Activated CD8-positive, alpha-beta memory T cell treated with anti-CD3 and anti-CD28 coated beads for 24 hours (primary cell): Measurements from ENCODE around the gene CMPK2.

ENCODE experiments used
- DNase-seq: peaks from one replicate; pipeline ENCODE4 v3.0.0-alpha.2; 2020

CMPK2 gene

GRCh38 chr2:6841537-6842287, 24.0 kb downstream of the CMPK2 start:
- DNase-seq: no peak

DNA sequence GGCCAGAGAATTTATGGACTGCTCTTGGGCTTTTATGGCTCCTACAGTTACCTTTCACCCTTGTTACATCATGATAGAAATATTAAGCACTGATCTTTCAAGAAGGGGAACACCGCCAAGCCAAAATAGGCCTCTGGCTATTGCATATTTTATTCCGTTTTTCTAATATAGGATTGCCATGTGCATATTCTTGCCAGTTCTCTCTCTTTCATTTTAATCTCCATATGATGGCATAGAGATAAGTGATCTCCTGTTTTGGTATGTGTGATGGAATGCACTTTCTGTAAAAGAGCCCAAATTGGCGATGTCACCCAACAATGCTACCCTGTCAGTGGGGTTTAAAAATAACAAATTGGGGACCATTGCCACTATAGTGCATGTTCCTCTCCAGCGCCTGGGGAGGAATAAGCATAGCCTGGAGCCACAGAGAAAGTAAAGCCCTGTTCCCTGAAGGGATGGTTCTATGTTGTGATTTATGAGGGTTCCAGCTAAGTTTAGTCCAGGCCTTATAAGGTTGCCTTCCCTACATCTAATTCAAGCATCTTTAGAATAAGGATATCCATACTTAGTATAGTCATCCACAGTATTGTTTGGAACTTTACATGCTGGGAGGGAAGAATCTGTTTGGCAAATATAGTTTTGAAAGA, 26.9 kb downstream of the CMPK2 start:
- DNase-seq: no peak

- no peak for DNase-seq
Measured at GRCh38 chr2:6835467-6835866, 30.2 kb downstream of the CMPK2 start.

DNA sequence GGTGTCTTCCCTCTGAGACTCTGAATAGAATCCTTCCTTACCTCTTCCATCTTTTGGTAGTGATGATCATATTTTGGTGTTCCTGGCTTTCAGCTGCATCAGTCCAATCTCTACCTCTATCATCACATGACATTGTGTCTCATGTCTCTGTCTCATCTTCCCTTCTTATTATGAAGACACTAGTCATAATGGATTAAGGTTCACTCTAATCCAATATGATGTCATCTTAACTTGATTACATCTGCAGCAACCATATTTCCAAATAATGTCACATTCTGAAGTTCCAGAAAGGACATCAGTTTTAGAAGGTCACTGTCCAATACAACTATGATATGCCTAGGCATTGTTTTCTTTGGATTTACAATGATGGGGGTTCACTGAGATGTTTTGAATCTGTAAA, 31.5 kb downstream of the CMPK2 start:
- no peak for DNase-seq

DNA sequence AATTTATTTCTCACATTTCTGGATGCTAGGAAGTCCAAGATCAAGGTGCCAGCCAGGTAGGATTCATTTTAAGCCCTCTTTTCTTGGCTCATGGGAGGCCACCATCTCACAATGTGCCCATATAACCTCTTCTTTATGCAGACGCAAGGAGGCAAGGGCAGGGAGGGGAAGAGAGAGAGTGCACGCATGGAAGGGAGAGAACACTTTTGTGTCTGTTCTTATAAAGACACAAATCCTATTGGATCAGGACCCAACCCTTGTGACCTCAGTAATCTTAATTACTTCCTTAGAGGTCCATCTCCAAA, 32.5 kb downstream of the CMPK2 start:
- DNase-seq: no peak

- DNase-seq: no peak
Measured at GRCh38 chr2:6832596-6833299, 33.0 kb downstream of the CMPK2 start.

- no peak for DNase-seq
Measured at GRCh38 chr2:6831229-6831628, 34.5 kb downstream of the CMPK2 start.

DNA sequence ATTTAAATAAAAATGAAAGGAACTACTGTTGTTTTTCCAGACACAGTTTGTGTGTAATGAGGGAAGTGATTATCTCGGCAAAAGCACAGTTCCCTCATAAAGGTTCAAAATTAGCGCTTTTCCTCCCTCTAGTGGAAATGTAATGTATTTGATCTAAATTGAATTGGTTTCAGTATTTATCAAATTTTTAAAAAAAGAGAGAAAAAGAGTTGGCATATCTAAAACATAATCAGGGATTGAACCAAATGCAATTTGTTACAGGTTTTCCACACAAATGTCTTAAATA, 37.5 kb downstream of the CMPK2 start:
- DNase-seq: no peak

- no peak for DNase-seq
Measured at GRCh38 chr2:6827566-6828298, 38.0 kb downstream of the CMPK2 start.

DNA sequence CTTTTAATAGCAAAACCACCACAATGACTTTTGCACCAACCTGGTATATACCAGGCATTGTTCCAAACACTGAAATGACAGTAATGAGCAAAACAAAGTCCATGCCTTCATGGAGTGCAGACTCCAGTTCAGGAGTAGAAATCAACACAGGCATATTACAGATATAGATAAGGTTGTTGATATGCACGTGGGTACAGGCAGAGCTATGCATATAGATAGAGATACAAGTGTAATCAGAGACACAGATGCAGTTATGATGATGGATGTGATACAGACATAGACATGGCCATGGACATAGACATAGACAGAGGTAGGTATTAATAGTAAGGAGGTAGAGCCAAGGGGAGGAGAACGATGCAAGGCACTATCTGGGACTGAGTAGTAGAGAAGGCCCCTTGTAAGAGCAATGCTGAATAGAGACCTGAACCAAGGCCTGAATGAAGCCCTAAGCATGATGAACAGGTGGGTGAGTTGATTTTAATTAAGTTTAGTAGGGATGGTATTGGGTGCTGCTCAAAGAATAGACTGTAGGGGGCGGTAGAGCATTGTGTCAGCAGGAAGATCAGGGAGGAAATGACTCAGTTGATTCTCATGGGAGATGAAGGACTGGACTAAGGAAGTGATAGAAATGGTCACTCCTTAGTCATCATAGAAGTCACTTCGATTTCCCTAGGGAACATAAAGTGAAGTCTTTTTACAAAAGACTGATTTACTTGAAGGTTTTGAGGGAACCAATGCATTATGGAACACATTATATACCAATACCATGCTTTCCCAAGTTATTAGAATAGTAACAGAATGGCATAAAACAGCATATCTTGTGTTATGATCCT, 39.4 kb downstream of the CMPK2 start:
- peak; percentile 78 for DNase-seq

- DNase-seq: no peak
Measured at GRCh38 chr2:6824962-6825361, 40.7 kb downstream of the CMPK2 start.

DNA sequence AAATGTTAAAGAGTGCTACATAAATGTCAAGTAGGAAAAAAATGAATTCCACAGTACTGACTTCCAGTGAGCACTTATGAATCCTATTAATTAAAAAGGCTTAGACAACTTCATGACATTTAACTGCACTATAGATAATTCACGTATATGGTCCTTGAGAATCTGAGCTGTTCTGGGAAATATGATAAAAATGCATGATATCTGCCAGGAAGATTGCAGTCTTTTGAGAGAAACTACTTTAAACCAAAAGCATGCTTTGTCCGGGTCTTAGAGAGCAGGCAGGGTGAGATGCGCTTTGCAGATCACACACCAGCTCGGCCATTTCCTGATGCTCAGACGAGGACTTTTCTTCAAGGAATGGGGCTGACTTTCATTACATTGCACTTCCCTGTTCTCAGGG, 42.6 kb downstream of the CMPK2 start:
- no peak for DNase-seq

DNA sequence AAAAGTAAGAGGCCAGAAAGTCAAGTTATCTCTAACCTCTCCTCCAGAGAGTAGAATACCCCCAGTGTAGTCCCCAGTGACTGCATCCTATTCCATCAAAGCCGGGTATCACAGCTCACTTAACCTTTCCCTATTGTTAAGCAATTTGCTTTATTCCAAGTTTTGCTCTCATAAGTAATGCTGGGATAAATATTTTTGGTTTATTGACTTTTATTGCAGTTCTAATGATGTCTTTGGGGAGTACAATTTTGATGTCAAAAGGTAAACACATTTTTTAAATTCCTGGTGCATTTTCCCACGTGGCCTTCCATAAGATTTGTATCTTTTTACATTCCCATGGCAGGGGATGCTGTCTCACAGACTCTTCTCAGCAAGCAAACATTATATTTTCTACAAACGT, 43.3 kb downstream of the CMPK2 start:
- DNase-seq: no peak

DNA sequence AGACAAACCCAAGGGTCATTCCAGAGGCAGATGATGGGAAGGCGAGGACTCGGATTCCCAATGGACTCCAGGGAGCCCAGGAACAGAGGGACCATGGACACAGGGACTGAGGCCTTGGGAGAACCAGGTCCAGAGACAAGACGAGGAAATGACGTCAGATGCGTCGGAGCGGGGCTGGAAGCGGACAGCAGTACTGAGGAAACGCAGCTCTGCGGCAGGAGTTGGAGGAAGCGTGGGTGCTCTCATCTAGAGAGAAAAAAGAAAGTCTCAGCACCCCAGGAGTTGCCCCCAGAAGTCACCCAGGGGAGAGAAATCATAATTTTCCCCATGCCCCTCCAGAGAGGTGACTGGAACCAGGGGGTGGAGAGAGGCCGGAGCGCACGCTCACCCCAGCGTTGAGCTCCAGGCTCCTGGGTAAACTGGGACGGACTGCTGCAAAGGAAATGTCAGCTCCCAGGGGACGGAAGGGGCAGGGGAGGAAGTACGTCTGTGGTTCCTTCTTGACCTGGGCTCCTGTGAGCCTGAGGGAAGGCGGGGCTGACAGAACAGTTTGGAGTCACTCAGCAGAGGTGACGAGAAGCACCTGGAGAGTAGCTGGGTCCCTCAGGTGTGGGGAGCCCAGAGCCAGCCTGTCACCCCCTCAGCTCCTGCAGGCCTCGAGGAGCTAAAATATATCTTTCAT, 44.7 kb downstream of the CMPK2 start:
- DNase-seq: no peak

GRCh38 chr2:6820236-6820635, 45.5 kb downstream of the CMPK2 start:
- no peak for DNase-seq

- no peak for DNase-seq
Measured at GRCh38 chr2:6819668-6820067, 46.0 kb downstream of the CMPK2 start.

GRCh38 chr2:6818012-6818411, 47.7 kb downstream of the CMPK2 start:
- no peak for DNase-seq

DNA sequence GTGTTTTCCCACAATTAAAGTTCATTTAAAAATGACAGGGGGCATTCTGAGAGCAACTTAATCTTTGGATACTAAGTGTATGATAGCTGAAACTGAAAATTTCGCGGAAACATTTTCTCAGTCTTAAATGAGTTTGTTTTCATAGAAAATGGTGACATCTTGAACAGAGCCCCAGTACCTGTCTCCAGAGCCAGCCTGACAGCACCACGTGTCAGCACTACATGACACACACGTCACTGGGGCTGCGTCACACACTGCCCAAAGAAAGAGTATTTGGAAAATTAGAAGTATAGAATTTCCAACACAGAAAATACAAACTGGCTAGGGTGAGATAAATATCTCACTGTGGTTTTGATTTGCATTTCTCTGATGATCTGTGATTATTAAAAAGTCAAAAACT, 50.8 kb downstream of the CMPK2 start:
- DNase-seq: no peak

DNA sequence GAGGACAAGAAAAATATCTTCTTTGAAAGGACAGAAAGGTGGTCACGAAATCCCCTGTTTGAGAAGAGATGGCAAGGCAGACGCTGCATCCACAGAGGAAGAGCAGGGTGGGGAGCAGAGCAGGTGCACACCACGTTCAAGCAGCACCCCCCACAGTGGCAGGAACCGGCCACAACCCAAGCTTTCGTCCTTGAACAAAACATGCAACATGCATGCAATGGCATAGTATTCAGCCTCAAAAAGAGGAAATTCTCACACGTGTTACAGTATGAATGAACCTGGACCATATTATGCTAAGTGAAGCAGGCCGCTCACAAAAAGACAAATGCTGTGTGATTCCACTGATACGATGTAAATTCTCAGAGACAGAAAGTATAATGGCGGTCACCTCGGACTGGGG, 51.4 kb downstream of the CMPK2 start:
- no peak for DNase-seq

DNA sequence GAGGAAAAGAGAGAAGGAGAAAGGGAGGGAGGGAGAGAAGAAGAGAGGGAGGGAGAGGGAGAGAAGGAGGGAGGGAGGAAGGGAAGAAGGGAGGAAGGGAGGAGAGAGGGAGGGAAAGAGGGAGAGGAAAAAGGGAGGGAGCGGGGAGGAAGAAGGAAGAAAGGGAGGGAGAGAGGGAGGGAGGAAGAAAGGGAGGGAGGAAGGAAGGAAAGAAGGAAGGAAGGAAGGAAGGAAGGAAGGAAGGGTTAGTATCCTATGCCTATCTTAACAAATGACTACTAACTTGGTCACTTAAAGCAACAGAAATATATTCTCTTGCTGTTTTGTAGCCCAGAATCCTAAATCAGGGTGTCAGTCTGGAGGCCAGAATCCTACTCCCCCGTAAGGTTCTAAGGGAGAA, 52.1 kb downstream of the CMPK2 start:
- DNase-seq: no peak

- no peak for DNase-seq
Measured at GRCh38 chr2:6812857-6813530, 52.7 kb downstream of the CMPK2 start.

DNA sequence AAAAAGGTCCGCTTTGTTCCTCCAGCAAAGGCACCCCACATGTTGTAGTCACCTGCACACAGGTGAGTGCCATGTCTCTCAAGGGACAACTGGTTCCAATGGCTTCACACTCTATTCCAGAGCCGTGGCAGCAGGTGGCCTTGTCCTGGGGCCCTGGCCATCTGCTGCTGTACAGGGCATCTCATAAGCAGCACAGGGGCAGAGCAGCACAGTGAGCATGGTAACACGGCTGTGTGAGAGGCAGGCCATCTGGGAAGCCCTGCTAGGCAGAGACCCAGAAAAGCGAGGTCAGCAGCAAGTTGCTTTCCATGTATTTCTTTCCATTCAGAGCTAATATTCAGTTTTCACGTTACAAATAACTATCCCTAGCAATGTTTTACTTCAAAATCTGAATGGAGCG, 54.7 kb downstream of the CMPK2 start:
- no peak for DNase-seq
